T follicular helper cell (primary cell): ENCODE measurements around the gene LHX4.

Experiments used
- DNase-seq: peaks from one replicate; pipeline ENCODE4 v3.0.0-alpha.2; 2020; ENCODE audit warnings: low read depth

The LHX4 gene

DNA sequence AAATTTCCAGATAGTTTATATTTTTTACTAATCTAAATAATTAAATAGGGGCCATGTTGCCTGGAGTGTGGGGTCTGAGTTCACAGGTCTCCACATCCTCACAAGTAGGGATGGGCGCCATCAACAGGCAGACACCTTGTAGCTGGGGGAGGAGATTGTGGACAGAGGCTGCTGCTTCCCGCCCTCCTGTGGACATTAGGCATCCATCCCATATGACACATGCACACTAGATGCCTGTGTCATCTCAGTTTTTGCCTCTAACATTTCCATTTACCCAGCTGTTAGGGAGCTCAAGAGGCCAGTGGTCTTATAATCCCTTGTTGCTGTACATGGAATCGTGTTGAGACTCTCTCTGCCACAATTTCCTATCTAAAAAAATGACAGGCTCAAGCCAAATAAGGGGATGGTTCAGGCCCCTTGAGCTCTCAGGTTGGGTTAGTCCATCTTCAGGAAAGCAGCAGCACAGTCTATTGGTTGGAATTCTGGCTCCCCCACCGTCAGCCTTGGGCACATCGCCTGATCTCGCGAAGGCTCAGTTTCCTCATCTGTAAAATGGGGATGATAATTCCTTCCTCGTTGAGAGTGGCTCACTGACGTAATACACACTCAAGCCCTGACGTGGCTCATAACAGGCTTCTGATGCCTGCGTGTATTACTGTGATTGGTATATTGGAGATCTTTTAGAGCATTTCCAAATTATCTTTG lies 13.6 kb downstream of the LHX4 start:
- no peak for DNase-seq

DNA sequence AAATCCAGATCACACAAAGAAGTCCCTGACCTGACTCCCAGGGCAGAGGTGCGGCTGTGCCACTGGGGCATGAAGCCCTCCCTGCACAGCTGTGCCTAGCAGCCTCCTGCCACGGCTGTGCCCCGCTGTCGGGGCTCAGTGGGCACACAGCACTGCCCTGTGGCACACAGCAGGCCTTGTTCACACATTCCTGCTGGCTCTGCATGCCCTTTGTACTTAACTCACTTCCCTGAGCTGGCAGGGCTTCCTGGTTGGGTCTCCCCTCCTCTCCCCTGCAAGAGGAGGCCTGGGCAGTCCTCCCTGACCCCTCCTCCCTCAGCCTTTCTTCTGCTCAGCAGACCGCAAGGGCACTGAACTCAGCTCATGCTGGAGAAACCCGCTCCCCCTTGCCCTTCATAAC lies 14.8 kb downstream of the LHX4 start:
- no peak for DNase-seq

DNA sequence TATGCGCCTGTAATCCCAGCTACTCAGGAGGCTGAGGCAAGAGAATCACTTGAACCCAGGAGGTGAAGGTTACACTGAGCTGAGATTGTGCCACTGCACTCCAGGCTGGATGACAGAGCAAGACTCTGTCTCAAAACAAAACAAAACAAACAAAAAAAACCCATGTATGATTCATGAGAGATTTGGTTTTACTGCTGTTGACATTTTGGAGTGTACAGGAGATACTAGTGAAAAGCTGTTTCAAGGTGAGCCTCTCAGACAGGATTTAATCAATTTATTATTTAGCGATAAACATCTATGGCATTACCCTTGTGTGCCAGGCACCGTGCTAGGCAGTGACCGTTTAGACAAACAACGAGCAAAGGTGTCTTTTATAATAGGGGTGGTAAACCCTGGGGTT lies 16.5 kb downstream of the LHX4 start:
- no peak for DNase-seq

DNA sequence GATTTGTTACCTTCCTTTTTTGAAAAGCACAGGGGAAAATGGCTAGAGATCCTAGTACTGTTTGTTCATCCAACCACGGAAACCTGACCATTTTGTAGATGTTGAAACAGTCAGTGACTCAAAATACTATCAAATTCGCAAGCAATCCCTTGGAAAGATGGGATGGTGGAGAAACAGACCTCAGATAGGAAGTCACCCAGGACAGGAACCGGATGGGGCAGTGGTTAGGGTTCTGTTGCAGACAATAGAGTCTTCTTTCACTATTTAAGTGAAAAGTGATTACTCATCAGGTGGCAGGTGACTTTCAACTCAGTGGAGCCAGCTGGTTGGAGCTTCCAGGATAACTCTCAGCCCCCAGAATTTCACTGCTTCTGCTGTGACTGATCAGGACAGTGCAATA lies 17.0 kb downstream of the LHX4 start:
- DNase-seq = no peak

DNA sequence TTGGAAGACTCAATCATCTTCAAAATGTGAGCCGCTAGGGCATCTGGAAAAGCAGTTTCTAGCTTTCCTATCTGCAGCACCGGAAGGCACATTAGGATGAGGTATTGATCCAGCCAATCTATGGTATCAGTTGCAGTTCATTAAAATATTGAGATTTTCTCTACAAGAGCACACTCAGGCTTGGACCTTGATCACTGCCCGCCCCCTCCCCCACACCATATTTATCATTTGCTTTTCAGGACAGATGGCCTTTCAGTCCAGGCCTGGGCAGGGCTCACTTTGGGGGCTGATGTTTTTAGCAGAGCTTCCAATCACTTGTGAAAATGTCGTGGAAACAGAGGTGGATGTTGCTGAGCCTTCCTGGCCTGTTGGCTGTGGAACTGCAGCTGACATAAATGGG lies 17.5 kb downstream of the LHX4 start:
- no peak for DNase-seq

DNA sequence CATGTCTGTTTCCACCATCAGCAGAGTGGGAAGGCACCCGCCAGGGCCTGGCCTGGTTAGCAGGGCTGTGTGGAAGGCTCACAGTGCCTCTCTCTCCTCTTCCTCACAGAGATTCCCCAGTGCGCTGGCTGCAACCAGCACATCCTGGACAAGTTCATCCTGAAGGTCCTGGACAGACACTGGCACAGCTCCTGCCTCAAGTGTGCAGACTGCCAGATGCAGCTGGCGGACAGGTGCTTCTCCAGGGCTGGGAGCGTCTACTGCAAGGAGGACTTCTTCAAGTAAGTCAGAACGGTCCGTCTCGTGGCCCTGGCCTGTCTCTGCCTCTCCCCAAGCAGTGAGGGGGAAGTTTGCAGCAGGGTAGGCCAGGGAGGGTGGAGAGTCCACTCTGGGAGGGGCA lies 18.1 kb downstream of the LHX4 start:
- DNase-seq = no peak

DNA sequence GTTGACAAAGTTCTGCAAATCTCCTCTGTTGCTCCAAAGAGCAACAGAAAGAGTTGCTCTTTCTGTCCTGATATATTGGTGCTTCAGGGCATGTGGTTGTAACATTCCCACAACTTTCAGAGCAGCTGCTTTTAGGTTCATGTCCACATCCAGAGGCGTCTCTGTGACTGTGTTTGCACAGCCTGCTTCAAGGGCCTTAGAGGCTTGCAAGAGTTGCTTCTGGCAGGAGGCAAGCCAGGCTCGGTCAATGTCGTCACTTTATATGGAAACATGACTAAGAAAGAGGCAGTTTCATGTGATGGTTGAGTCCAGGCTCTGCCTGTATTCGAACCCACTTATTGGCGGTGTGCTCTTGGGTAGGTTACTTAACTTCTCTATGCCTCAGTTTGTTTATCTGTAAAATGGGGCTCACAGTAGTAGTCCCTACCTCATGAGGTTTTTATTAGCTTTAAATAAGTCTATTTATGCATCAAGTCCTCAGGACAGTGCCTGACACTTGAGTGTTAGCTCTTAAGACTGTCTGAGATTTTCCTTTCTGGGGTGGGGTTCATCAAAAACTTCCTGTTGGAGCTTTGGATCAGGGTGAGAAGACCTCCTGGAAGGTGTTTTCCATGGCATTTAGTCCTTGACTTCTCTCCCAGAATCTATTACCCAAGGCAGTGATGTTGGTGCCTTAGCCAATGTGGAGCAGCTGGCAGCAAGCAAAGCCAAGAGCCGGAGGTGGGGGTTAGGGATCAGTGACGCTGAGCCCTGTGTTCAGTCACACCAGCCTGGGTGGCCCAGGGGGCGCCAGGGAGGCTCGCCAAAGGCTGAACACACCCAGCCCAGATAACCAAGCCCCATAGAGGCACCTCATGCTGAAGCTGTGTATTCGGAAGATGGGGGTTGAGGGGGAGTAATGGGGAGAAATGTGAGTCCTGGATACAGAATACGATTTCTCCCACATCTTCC lies 18.9 kb downstream of the LHX4 start:
- DNase-seq = no peak

DNA sequence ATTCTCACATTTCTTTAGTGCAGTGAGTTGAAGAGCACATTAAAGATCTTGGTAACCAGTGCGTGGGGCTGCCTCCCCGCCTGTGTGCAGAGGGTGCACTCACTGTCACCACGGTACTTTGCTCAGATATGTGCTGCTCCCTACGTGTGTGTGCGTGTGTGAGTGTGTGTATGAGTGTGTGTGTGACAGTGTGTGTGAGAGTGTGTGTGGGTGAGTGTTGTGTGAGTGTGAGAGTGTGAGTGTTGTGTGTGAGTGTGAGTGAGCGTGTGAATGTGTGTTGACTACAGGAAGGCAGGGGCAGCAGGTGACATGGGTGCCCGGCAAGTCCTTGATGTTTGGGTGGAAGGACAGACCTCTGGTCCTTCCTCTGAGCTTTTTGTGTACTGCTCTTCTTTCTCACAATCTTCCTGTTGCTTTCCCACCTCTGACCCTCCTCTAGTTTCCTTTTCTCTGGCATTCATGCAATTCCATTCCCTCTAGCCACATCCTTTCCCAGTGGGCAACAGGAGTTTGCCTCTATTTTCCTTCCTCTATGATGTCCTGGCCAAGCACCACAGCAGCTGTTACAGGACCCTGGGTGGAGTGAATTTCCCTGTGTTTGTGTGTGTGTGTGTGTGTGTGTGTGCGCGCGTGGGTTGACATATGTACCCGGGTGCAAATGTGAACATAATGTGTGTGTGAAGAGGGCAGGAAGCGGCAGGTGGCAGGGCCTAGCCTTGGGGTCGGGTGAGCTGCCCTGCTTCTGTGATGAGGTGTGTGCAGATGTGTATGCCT lies 19.8 kb downstream of the LHX4 start:
- DNase-seq = no peak

DNA sequence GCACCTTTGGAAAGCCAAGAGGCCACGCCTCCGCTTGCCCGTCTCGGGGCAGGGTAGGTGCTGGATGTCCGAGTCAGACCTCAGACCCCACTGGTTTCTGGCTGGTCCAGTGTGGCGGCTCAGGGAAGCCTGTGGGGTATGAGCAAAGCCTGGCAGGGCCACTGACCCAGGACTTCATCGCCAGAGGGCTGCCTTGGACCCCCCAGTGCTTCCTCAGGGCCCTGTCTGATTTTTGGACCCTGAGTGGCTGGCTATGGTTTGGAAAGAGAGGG lies 20.4 kb downstream of the LHX4 start:
- no peak for DNase-seq

DNA sequence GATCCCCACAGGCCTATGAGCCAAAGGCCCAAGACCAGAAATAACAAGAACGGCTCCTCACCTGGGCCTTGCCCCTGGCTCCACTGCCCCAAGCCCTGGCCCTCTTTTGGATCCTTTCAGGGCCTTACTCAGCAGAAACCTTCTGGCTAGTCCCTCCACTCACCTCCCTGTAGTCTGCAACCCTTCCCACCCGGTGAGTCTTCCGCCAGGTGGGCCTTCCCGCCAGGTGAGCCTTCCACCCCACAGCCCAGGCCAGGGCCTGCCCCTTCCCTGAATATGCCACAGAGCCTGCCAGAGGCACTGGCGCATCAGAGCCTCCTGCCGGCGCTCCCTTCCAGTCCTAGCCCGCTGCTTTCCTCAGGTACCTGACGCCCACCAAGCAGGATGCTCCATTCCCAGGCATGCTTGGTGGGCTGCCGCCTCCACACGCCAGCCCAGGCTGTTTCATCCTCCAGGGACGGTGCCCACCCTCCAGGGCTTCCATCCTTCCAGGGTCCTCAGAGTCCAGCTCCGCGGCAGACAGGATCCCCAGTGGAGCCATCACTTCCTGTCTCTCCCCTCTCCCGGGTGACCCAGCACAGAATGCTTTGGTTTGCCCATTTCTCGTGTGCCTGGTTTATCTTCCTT lies 20.9 kb downstream of the LHX4 start:
- DNase-seq = no peak

DNA sequence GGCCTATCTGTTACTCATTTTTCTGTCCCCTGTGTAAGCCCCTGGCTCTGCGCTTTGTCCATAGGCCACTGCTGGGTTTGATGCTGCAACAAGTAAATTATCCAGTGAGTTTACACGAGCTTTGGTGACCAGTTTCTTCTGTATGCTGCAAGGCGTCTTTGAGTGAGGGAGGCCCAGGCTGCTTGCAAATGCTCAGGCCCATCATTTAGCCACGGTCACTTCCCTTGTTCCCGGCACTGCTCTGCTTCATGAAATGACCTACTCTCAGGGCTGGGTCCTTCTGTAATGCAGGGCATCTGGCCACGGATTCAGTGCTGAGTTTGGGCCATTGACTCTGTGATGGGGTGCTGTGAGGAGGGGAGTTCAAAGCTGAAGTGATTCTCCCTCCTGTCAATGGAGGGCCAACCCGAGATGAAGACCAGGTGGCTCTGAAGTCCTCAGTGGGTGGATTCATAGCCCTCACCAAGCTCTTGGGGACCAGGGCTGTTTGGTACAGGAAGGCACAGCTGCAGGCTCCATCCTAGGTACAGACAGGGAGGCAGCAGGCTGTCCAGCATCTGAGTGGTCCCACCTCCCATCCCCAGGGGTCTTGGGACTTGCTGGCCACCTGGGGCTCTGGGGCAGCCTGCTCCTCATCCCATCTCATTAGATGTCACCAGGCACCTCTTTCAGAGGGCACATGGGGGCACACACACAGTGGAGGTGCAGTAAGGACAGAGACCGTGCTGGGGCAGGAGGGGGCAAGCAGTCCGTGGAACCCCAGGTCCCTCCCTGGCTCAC lies 21.7 kb downstream of the LHX4 start:
- DNase-seq = no peak

DNA sequence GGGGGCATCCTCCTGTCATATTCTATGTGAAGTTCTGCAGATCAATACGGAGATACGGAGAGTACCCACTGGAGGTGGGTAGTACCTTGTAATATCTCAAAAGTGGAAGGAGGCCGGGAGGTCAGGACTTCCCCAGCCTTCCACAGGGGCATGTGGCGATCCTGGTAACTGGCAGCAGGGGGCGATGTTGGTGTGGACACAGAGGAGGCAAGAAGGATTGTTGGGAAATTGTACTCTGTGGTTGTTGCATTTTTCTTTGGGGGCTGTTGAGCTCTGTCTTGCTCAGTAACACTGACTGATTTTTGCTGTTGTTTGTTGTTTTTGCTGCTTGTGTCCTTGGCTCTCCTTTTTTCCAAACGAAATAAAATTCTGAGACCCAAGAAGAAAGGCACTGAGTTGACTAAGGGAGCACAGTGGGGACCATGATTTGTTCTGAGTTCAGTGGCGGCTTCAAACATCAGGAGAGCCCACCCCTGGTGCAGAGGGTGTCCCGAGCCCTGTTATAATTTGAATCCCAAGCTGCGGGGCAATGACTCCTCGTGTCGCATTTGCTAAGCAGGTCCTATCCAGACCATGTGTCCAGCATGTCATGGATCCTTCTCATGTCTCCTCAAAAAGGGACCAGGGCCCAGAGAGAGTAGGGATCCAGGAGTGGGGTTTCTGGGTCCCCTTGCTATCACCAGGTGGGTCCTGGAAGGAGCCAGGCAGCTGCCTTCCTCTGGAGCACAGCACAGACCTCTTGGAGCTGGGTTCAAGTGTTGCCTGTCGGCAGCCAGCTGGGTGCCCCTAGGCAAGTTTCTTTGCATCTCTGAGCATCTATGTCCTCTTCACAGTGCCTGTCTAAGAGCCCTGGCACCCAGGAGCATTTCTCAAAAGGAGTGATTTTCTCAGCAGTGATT lies 22.8 kb downstream of the LHX4 start:
- peak; percentile 53 for DNase-seq

DNA sequence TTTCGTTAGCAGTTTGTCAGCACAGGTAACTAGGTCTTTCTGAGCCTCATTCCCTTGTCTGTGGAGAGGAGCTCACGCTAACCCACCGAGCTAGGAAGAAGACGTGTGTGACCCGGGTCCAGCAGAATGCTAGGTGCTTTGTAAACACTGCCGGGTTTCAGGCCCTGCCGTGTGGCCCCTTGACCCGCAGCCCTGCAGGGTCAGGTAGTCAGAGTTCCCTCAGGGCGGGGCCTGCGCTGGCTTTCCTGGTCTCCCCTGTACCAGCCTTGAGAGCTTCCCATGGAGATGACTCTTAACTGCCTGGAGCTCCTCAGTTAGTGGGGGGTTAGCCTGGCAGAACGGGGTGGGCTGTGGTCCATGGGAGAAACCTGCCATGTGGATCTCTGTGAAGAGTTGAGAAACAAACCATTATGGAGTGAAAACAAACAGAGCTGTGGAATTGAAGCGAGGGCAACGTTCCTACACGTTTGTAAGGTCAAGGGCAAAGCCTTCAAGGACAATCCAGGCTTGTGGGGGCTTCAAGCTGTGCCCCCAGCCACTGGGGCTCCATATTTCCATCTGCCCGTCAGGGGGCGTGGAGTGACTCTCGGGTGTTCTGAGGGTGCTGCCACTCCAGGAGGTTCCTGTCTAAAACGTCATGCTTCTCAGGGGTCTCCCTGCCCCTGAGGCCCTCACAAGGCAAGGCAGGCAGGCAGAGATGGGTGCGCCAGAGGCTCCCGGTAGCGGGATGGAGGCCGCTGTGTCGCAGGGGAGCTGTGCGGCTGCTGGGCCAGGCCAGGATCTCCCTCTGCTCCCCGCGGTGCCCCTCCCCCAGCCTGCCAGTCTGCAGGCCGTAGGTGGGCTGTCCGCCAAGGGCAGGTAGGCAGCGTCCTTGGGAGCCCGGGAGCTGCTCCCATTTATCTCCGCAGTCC lies 23.8 kb downstream of the LHX4 start:
- no peak for DNase-seq

DNA sequence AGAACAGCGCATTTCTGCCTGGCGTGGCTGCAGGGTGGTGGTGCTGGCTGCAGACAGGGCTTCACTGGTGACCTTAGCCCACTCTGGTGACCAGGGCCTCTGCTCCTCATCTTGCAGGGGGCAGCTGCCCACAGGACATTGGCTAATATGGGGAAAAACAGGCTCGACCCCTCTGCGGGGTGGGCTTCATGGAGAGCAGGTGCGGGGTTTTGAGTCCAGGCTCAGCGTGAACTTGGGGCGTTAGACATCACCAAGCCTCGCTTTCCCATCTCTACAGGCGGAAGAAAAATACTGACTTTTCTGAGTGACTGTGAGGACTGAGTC lies 24.4 kb downstream of the LHX4 start:
- no peak for DNase-seq

DNA sequence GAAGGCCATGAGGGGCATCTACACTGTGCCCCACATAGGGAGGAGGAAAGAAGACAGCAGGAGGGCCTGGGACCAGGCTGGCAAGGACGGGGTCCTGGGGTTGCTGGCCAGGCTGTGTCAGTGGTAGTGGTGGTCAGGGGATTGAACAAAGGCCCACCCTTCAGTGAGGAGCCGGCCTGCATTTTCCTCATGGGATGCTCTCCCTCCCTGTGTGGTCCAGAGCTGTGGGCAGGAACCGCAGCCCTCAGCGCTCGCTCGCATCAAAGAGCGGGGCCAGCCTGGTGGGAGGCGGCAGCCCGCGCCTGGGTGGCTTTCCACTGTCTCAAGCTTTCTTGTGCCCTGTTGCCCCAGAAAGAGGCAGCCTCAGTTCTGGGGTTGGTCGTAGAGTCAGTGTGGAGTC lies 24.8 kb downstream of the LHX4 start:
- DNase-seq = no peak

DNA sequence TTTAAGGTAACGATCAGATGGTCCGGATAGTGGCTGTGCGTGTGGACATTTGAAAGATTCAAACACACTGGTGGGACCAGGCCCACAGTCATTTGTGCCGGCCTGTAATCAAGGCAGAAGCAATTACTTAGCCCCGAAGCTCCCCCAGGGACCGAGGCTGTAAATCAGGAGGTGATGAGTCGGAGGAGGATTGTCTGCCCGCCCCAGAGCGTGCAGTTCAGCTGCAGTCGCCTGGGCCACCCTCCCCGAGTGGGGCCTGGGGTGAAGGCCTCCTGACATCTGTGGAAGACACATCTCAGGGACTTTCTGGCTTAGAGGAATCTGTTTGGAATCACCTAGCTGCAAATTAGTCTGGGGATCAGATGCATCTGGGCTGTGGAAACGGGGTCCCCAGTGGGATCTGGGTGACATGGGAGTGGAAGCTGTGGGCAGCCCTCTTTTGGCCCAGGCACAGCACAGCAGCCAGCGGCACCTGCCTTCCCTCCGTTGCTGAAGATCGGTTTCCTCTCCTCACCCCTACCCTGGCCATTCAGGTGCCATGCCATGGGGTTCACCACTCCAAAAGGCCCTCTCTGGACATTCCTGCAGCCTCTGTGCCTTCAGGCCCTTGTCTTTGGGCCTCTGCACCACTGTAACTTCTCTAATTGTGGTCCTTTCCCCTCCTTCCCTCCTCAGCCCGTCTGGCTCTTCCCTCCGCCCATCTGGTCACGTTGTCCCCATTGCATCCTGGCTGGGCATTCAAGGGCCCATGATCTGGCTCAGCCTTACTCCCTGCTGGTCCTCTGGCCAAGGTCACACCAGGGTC lies 25.7 kb downstream of the LHX4 start:
- DNase-seq = no peak

DNA sequence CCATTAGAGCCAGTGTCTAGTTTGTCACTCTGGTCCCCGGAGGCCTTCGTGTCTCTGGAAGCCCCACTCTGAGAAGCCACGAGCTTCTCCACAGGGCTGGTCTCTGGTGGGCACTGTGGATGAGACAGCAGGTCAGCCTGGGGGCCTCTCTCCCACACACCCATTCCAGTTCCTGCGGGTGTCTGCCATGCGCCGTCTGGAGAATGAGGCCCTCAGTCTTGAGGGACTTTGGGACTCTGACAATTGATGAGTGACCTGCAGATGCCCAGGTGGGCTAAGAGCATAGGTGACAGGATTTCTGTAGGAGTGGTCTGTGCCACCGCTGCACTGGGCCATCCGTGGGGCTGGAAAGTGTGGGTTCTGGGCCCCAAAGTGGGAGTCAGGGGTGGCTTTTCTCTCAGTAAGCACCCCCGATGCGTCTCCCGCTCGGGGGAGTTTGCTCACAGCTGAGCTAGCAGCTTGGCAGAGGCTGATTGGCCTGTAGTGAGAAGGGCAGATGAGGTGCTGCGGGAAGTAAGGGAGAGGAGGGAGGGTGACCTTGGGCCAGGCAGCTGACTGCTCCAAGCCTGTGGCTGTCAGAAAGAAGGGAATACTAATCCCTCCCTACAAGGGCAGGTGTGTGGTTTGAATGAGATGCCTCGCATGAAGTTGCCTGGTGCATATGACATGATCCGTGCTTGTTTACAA lies 26.4 kb downstream of the LHX4 start:
- no peak for DNase-seq

DNA sequence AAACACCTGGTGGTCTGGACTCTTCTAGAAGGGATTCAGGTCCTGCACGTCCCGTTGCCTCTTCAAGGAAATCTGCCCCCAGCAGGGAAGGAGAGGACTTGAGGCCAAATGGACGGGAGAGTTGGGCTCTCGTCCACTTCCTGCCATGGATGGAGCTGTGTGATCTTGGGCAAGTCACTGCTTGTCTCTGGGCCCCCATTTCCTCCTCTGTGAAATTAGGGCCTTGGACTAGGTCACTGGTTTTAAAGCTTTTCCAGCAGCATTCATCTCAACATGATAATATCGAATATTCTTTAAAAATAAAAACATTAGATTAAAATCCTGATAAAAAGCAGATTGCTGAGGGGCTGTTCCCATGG lies 26.9 kb downstream of the LHX4 start:
- no peak for DNase-seq
